Heart left ventricle (tissue), 16 donors: Measurements from ENCODE around the gene SCYL2. TPM values are rescaled to one million over a fixed set of nuclear protein-coding genes. Genes with fewer than 3 reads are reported as not detected.
A peak's percentile ranks its signal among the peaks of the same experiment; 100 is the strongest.

Experiments used
- ATAC-seq, 4 donors: fragments of 200-7000 bp; cut with Tn5 transposase; one replicate each; pipeline ENCODE4 v1.9.1; 2020 to 2022; ENCODE audit warnings: moderate library complexity in 4 of 4, mild to moderate bottlenecking in 3 of 4, moderate number of reproducible peaks in 1 of 4
- DNase-seq, 5 donors: peaks; one replicate each; pipeline ENCODE4 v3.0.0-alpha.2; 2020
- H3K27ac ChIP-seq, 12 donors: fragments of 200-600 bp; sonication (generic) in 4 of 12; one replicate each; pipeline versions ENCODE4 v1.5.0 to v1.8.0; 2016 to 2022; ENCODE audit warnings: mild to moderate bottlenecking in 2 of 12
- H3K27me3 ChIP-seq, 9 donors: fragments of 200-600 bp; sonication (generic) in 2 of 9; one replicate each; pipeline versions ENCODE4 v1.5.1 to v1.8.0; 2016 to 2022; ENCODE audit warnings: mild to moderate bottlenecking in 3 of 9
- H3K36me3 ChIP-seq, 9 donors: fragments of 200-600 bp; sonication (generic) in 2 of 9; one replicate each; pipeline versions ENCODE4 v1.5.0 to v1.8.0; 2018 to 2022; ENCODE audit warnings: mild to moderate bottlenecking in 2 of 9
- H3K4me1 ChIP-seq, 12 donors: fragments of 200-600 bp; sonication (generic) in 4 of 12; one replicate each; pipeline versions ENCODE4 v1.5.0 to v1.8.0; 2016 to 2022; ENCODE audit warnings: mild to moderate bottlenecking in 3 of 12
- H3K4me3 ChIP-seq, 12 donors: fragments of 200-600 bp; sonication (generic) in 4 of 12; one replicate each; pipeline versions ENCODE4 v1.5.0 to v1.8.0; 2017 to 2022; ENCODE audit warnings: mild to moderate bottlenecking in 9 of 12, moderate library complexity in 4 of 12
- H3K9me3 ChIP-seq, 12 donors: fragments of 200-600 bp; sonication (generic) in 4 of 12; one replicate each; pipeline versions ENCODE4 v1.5.0 to v1.8.0; 2016 to 2022; ENCODE audit warnings: mild to moderate bottlenecking in 1 of 12
- CTCF ChIP-seq, 12 donors: fragments of 200-600 bp; sonication (generic) in 4 of 12; IDR thresholded peaks; one replicate each; pipeline versions ENCODE4 v1.5.0 to v1.8.0; 2018 to 2022; ENCODE audit warnings: antibody characterized with exemption in 12 of 12, mild to moderate bottlenecking in 5 of 12
- POLR2A ChIP-seq, 2 donors: fragments of 450-650 bp; IDR thresholded peaks; one replicate each; pipeline ENCODE4 v1.6.1; 2017; ENCODE audit warnings: antibody characterized with exemption in 2 of 2, mild to moderate bottlenecking in 2 of 2, moderate library complexity in 2 of 2
- WGBS, 4 donors: extraction: QIAGEN DNeasy Blood & Tissue Kit in 2 of 4; methylation state at CpG; one replicate each; pipeline versions ENCODE4 v1.1.5 to v1.1.7; 2013 to 2018; 5-methylcytosine and 5-hydroxymethylcytosine counted together
- intact Hi-C, 10 donors: fragments of 100-400 bp; cut with DNase I; formaldehyde crosslinking; loops; one replicate each; pipeline versions ENCODE4 v1.11.1 to v1.14.2; 2022
- polyA plus RNA-seq, 2 donors: library from polyadenylated mRNA; stranded (reverse); fragments of 200-250 nt; gene quantifications; one replicate each; pipeline ENCODE4 v1.2.3, GENCODE V29; 2013
- total RNA-seq, 9 donors: library from RNA; depleted of rRNA in 2 of 9; stranded (reverse); fragments of >200 nt in 2 of 9; fragmentation: NEBNext Ultra II Directional in 3 of 9; extraction: Animal tissue kit (Norgen Biotek cat#: 25700) in 3 of 9; gene quantifications; one replicate each; pipeline versions ENCODE4 v1.1.0 to v1.2.4, GENCODE V29; 2016 to 2023
- donor health status: ischemic (EF 13 %, LVEDD 7.1; RV severe dilation, severe dysfunction).
- donor health status: healthy with polysubstance abuse.
- donor health status: DM: no; HTN: yes; CAD: no.
- donor health status: DM: no; HTN: no; CAD: no.
- donor health status: ischemic (EF 25% LVEDD 6.9; RV normal size, moderate dysfunction).
- donor health status: ischemic (EF 25% LVEDD 5.7; RV mildly dilated, moderate dysfunction).
- donor health status: healthy.
- donor health status: DM: yes; HTN: yes; CAD: no.
- donor health status: ischemic (EF 35%, LVEDD 5.7; RV mildly dilated, moderate dysfunction).
- donor health status: nonischemic (EF 11% LVEDD 7.7; RV severe dilation, severe dysfunction).
- donor health status: DM: yes; HTN: yes; CAD: no.
- donor health status: PGD.
- donor health status: ischemic (EF 29% LVEDD 5.4; RV normal size, mild dysfunction).
- donor health status: nonischemic (EF 23%, LVEDD 6.1; RV moderate dilation, normal function).

The SCYL2 gene
- total and polyA plus RNA-seq, 11 donors: 8.1 to 41.3 (median 30.2) TPM

- DNase-seq (no peak), ATAC-seq (no peak)
- Histone ChIP-seq H3K27me3 (no peaks in the 10 kb centered on the region), H3K27ac (no peak overlapping the region), H3K4me3 (no peak overlapping the region), H3K36me3 (peaks cover 0 to 19% (median 5%) of the 10 kb centered on the region in 9 donors), H3K9me3 (peaks cover 0 to 4% (median 0%) of the 10 kb centered on the region in 12 donors), H3K4me1 (no peaks in the 10 kb centered on the region)
- intact Hi-C loops: loop anchor here in 8 of 10 donors (5.0 to 10.0 kb wide), 7 partner anchors 57 to 400 kb away; no protein-coding TSS in a partner anchor
- 53 to 71% (median 58%) methylated on average over 1 of the region's 1 CpG for WGBS, 4 donors
- TF ChIP-seq CTCF (IDR thresholded peaks at IDR 0.05) (no peak), POLR2A (IDR thresholded peaks at IDR 0.05) (no peak)
Observed at GRCh38 chr12:100345020-100345767, 78.2 kb downstream of the SCYL2 start.

- 72 to 88% (median 86%) methylated on average over 3 of the region's 3 CpGs for WGBS, 4 donors
- ATAC-seq: no peak
- TF ChIP-seq CTCF (IDR thresholded peaks at IDR 0.05) (no peak), POLR2A (IDR thresholded peaks at IDR 0.05) (no peak)
Observed at GRCh38 chr12:100346660-100347059, 79.7 kb downstream of the SCYL2 start.

GRCh38 chr12:100348657-100349454 lies 81.9 kb downstream of the SCYL2 start:
- ATAC-seq (no peak), DNase-seq (no peak)
- H3K27me3 ChIP-seq: no peaks in the 10 kb centered on the region
- WGBS, 4 donors: 75 to 81% (median 80%) methylated on average over 7 of the region's 7 CpGs
- intact Hi-C loops: loop anchor here in 9 of 10 donors (1.0 to 10.0 kb wide), 10 partner anchors 53 to 396 kb away; no protein-coding TSS in a partner anchor
- no peaks in the 10 kb centered on the region for H3K4me1 ChIP-seq
- H3K4me3 ChIP-seq: no peak overlapping the region
- H3K9me3 ChIP-seq: peaks cover 0 to 2% (median 0%) of the 10 kb centered on the region in 12 donors
- H3K36me3 ChIP-seq: no peaks in the 10 kb centered on the region
- no peak overlapping the region for H3K27ac ChIP-seq
- TF ChIP-seq POLR2A (IDR thresholded peaks at IDR 0.05): no peak
- peak in 11 of 12 donors; percentile 27 to 65 (median 47) for TF ChIP-seq CTCF (IDR thresholded peaks at IDR 0.05)

More at GRCh38 chr12:100346660-100347059, 79.7 kb downstream of the SCYL2 start:
- H3K4me1 ChIP-seq: no peaks in the 10 kb centered on the region
- peaks cover 0 to 6% (median 0%) of the 10 kb centered on the region in 9 donors for H3K36me3 ChIP-seq
- intact Hi-C loops: loop anchor here in 8 of 10 donors (5.0 to 10.0 kb wide), 7 partner anchors 56 to 398 kb away; no protein-coding TSS in a partner anchor
- no peaks in the 10 kb centered on the region for H3K27me3 ChIP-seq
- no peak for DNase-seq
- H3K27ac ChIP-seq: no peak overlapping the region
- peaks cover 0 to 4% (median 0%) of the 10 kb centered on the region in 12 donors for H3K9me3 ChIP-seq
- H3K4me3 ChIP-seq: no peak overlapping the region
